Measurements from ENCODE around the gene TEK. TPM values are rescaled to one million over a fixed set of nuclear protein-coding genes. Genes with fewer than 3 reads are reported as not detected.

The TEK gene
- total RNA-seq, 1 donor from 2014 or later = 21.0 TPM

- intact Hi-C loops (cut with DNase I) = loop anchor here (5.0 kb wide), 1 partner anchor 52 kb away; no protein-coding TSS in a partner anchor
- DNase-seq (ENCODE audit: low spot score) = no peak
Measured at GRCh38 chr9:27165068-27165467, 56.0 kb downstream of the TEK start.

GRCh38 chr9:27165670-27166069 lies 56.6 kb downstream of the TEK start:
- no peak for DNase-seq (ENCODE audit: low spot score)
- intact Hi-C loops (cut with DNase I) = loop anchor here (5.0 kb wide), 1 partner anchor 52 kb away; no protein-coding TSS in a partner anchor

- no peak for DNase-seq (ENCODE audit: low spot score)
- intact Hi-C loops (cut with DNase I) = loop anchor here (5.0 kb wide), 1 partner anchor 49 kb away; no protein-coding TSS in a partner anchor
Measured at GRCh38 chr9:27168496-27168895, 59.5 kb downstream of the TEK start.

GRCh38 chr9:27168951-27169350 lies 59.9 kb downstream of the TEK start:
- intact Hi-C loops (cut with DNase I) = loop anchor here (5.0 kb wide), 1 partner anchor 48 kb away; no protein-coding TSS in a partner anchor
- DNase-seq (ENCODE audit: low spot score) = no peak

GRCh38 chr9:27176971-27177370 lies 67.9 kb downstream of the TEK start:
- DNase-seq (ENCODE audit: low spot score) = no peak
- intact Hi-C loops (cut with DNase I) = no loop called here

GRCh38 chr9:27179245-27179865 lies 70.3 kb downstream of the TEK start:
- no peak for DNase-seq (ENCODE audit: low spot score)
- intact Hi-C loops (cut with DNase I) = no loop called here

- no peak for DNase-seq (ENCODE audit: low spot score)
- intact Hi-C loops (cut with DNase I) = no loop called here
Measured at GRCh38 chr9:27181381-27181780, 72.4 kb downstream of the TEK start.

- intact Hi-C loops (cut with DNase I) = no loop called here
- DNase-seq (ENCODE audit: low spot score) = no peak
Measured at GRCh38 chr9:27182421-27182820, 73.4 kb downstream of the TEK start.

- DNase-seq (ENCODE audit: low spot score) = no peak
- intact Hi-C loops (cut with DNase I) = no loop called here
Measured at GRCh38 chr9:27183131-27183530, 74.1 kb downstream of the TEK start.

- intact Hi-C loops (cut with DNase I) = no loop called here
Measured at GRCh38 chr9:27183701-27184100, 74.7 kb downstream of the TEK start.

GRCh38 chr9:27184556-27185351 lies 75.7 kb downstream of the TEK start:
- no peak for DNase-seq (ENCODE audit: low spot score)

More at GRCh38 chr9:27183701-27184100, 74.7 kb downstream of the TEK start:
- DNase-seq (ENCODE audit: low spot score) = no peak

GRCh38 chr9:27188426-27188825 lies 79.4 kb downstream of the TEK start:
- intact Hi-C loops (cut with DNase I) = no loop called here
- DNase-seq (ENCODE audit: low spot score) = no peak

More at GRCh38 chr9:27184556-27185351, 75.7 kb downstream of the TEK start:
- intact Hi-C loops (cut with DNase I) = no loop called here

GRCh38 chr9:27189426-27189825 lies 80.4 kb downstream of the TEK start:
- intact Hi-C loops (cut with DNase I) = no loop called here
- DNase-seq (ENCODE audit: low spot score) = no peak

GRCh38 chr9:27192291-27192960 lies 83.4 kb downstream of the TEK start:
- intact Hi-C loops (cut with DNase I) = loop anchor here (2.0 kb wide), 1 partner anchor 76 kb away; no protein-coding TSS in a partner anchor
- DNase-seq (ENCODE audit: low spot score) = no peak

- intact Hi-C loops (cut with DNase I) = loop anchor here (2.0 kb wide), 1 partner anchor 77 kb away; no protein-coding TSS in a partner anchor
- DNase-seq (ENCODE audit: low spot score) = no peak
Measured at GRCh38 chr9:27193886-27194285, 84.9 kb downstream of the TEK start.

- intact Hi-C loops (cut with DNase I) = loop anchor here (5.0 kb wide), 1 partner anchor 162 kb away; no protein-coding TSS in a partner anchor
- no peak for DNase-seq (ENCODE audit: low spot score)
Measured at GRCh38 chr9:27194401-27195091, 85.5 kb downstream of the TEK start.

- no peak for DNase-seq (ENCODE audit: low spot score)
- intact Hi-C loops (cut with DNase I) = loop anchor here (5.0 kb wide), 1 partner anchor 163 kb away; no protein-coding TSS in a partner anchor
Measured at GRCh38 chr9:27195191-27195590, 86.2 kb downstream of the TEK start.

- no peak for DNase-seq (ENCODE audit: low spot score)
- intact Hi-C loops (cut with DNase I) = loop anchor here (5.0 kb wide), 1 partner anchor 164 kb away; no protein-coding TSS in a partner anchor
Measured at GRCh38 chr9:27196383-27196782, 87.4 kb downstream of the TEK start.

GRCh38 chr9:27198190-27198589 lies 89.2 kb downstream of the TEK start:
- intact Hi-C loops (cut with DNase I) = loop anchor here (5.0 kb wide), 1 partner anchor 166 kb away; no protein-coding TSS in a partner anchor

More at GRCh38 chr9:27198190-27198589, 89.2 kb downstream of the TEK start:
- no peak for DNase-seq (ENCODE audit: low spot score)

All from cardiac septum (tissue), 1 donor.